Transverse colon (tissue), 4 donors: ENCODE results near the gene LIMK2.
A peak's percentile ranks its signal among the peaks of the same experiment; 100 is the strongest.

Experiments used
- CTCF ChIP-seq, 5 experiments: fragments of 200-600 bp in 3 of 5; fragments of 450-650 bp in 2 of 5; sonication (generic) in 3 of 5; IDR thresholded peaks; 1 replicate in 2 of 5; 2 replicates in 3 of 5; pipeline ENCODE4 v1.5.1; 2016 to 2017; ENCODE audit warnings: antibody characterized with exemption in 5 of 5, inconsistent platforms in 3 of 5, mild to moderate bottlenecking in 2 of 5, moderate library complexity in 1 of 5
- EP300 ChIP-seq: sonication (generic); formaldehyde crosslinking; IDR thresholded peaks from one replicate; pipeline ENCODE4 v1.6.1; 2017; ENCODE audit warnings: antibody characterized with exemption, low read depth
- POLR2A ChIP-seq: fragments of 450-650 bp; IDR thresholded peaks from one replicate; pipeline ENCODE4 v1.6.1; 2016; ENCODE audit warnings: antibody characterized with exemption, mild to moderate bottlenecking, moderate library complexity
- POLR2AphosphoS5 ChIP-seq, 3 donors: sonication (generic); formaldehyde crosslinking; IDR thresholded peaks; one replicate each; pipeline ENCODE4 v1.6.1; 2016; ENCODE audit warnings: antibody characterized with exemption in 3 of 3

GRCh38 chr22:31313366-31314147 is 101.5 kb downstream of the LIMK2 start:
- TF ChIP-seq CTCF (IDR thresholded peaks at IDR 0.05) (peak; percentile 80 to 92 (median 90)), POLR2A (no peak), POLR2AphosphoS5 (IDR thresholded peaks at IDR 0.05) (peak in 2 of 3 donors; percentile 13 to 63), EP300 (no peak)
